ENCODE results near the gene CAMK2N2. TPM values are rescaled to one million over a fixed set of nuclear protein-coding genes. Genes with fewer than 3 reads are reported as not detected.
A peak's percentile ranks its signal among the peaks of the same experiment; 100 is the strongest.

CAMK2N2 gene
- total and polyA plus RNA-seq, 2 donors: 0.26 to 0.29 TPM

GRCh38 chr3:184259878-184260723 lies 1.3 kb downstream of the CAMK2N2 start:
- DNase-seq (ENCODE audit: extremely low spot score): no peak
- peak overlapping the region; percentile 26 for H3K4me3 ChIP-seq (ENCODE audit: low read depth, low read length)
- no peaks in the 10 kb centered on the region for H3K36me3 ChIP-seq (ENCODE audit: insufficient read depth)
- H3K4me1 ChIP-seq (ENCODE audit: insufficient read depth): no peaks in the 10 kb centered on the region
- no peak overlapping the region for H3K27ac ChIP-seq (ENCODE audit: low read depth)
- under 1% methylated on average over 91 of the region's 91 CpGs for WGBS

DNA sequence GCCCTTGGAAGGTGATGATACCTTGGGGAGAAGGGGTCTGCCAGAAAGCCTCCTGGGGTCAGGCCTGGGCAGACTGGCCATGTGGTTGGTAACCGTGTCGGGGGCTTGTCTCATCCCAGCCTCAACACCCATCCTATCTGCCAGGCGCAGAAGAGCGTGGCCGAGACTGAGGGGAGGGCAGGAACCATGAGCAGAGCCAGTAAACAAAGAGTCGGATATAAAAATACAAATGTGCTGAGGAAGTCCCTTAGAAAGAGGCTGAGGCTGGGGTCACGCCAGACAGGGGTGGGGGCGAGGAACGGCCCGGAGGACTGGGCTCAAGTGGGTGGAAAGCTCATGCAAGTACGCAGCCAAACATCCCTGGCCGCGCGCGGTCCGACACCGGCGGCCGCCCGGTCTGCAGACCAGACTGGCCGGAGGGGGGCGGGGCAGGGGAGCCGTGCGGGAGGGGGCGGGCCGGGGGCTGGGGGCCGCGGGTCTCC lies 1.9 kb downstream of the CAMK2N2 start:
- Histone ChIP-seq H3K4me1 (ENCODE audit: insufficient read depth) (no peaks in the 10 kb centered on the region), H3K27ac (ENCODE audit: low read depth) (no peak overlapping the region), H3K4me3 (ENCODE audit: low read depth, low read length) (peak overlapping the region; percentile 9), H3K36me3 (ENCODE audit: insufficient read depth) (no peaks in the 10 kb centered on the region)
- 11% methylated on average over 28 of the region's 28 CpGs for WGBS
- DNase-seq (ENCODE audit: extremely low spot score): no peak

DNA sequence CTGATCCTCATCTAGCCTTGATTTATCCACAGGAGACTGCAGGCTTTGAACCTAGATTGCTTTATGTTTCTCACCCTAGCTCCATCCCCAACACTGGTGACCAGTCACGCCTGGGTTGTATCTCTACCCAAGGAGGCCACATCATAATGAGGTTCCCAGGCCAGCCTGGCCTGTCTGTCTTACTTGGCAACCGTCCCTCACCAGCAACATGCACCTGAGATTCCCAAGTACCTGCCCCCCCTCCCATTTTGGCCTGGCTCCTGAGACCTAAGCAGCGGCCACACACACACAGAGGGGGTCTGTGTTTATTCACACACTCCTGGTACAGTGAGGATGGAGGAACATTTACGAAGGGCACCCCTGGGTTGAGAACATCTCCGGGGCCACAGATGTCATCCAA lies 2.4 kb downstream of the CAMK2N2 start:
- Histone ChIP-seq H3K36me3 (ENCODE audit: insufficient read depth) (no peaks in the 10 kb centered on the region), H3K4me3 (ENCODE audit: low read depth, low read length) (no peak overlapping the region), H3K4me1 (ENCODE audit: insufficient read depth) (no peaks in the 10 kb centered on the region), H3K27ac (ENCODE audit: low read depth) (no peak overlapping the region)
- no peak for DNase-seq (ENCODE audit: extremely low spot score)
- WGBS: 88% methylated on average over 5 of the region's 5 CpGs

DNA sequence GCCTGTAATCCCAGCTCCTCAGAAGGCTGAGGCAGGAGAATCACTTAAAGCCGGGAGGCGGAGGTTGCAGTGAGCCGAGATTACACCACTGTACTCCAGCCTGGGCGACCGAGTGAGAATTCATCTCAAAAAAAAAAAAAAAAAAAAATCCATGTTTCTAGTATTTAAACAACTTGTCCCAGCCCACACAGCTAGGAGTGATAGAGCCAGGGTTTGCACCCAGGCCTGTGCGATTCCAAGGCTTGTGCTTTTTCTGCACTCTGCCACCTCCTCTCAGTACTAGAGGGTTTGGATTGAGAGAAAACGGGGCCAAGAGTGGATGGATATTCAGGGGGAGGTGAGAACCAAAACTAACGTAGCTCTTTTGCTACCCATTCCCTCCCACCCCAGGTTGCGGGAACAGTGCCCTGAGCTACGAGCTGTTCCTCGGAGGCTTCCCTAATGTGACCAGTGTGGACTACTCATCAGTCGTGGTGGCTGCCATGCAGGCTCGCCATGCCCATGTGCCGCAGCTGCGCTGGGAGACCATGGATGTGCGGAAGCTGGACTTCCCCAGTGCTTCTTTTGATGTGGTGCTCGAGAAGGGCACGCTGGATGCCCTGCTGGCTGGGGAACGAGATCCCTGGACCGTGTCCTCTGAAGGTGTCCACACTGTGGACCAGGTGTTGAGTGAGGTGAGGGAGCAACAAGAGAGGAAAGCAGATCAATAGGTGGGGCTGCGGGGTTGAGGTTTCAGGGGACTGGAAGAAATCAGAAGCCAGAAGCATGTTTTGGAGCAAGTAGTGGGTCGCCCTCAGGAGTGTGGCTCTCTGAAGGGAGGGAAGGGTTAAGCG lies 4.1 kb downstream of the CAMK2N2 start:
- 90% methylated on average over 23 of the region's 23 CpGs for WGBS
- DNase-seq (ENCODE audit: extremely low spot score): no peak
- Histone ChIP-seq H3K4me1 (ENCODE audit: insufficient read depth) (no peaks in the 10 kb centered on the region), H3K27ac (ENCODE audit: low read depth) (no peak overlapping the region), H3K4me3 (ENCODE audit: low read depth, low read length) (no peak overlapping the region), H3K36me3 (ENCODE audit: insufficient read depth) (no peaks in the 10 kb centered on the region)

- H3K4me3 ChIP-seq (ENCODE audit: low read depth, low read length): no peak overlapping the region
- WGBS: 90% methylated on average over 3 of the region's 3 CpGs
- H3K36me3 ChIP-seq (ENCODE audit: insufficient read depth): no peaks in the 10 kb centered on the region
- H3K27ac ChIP-seq (ENCODE audit: low read depth): no peak overlapping the region
- no peaks in the 10 kb centered on the region for H3K4me1 ChIP-seq (ENCODE audit: insufficient read depth)
- no peak for DNase-seq (ENCODE audit: extremely low spot score)
Observed at GRCh38 chr3:184255291-184256039, 5.9 kb downstream of the CAMK2N2 start.

DNA sequence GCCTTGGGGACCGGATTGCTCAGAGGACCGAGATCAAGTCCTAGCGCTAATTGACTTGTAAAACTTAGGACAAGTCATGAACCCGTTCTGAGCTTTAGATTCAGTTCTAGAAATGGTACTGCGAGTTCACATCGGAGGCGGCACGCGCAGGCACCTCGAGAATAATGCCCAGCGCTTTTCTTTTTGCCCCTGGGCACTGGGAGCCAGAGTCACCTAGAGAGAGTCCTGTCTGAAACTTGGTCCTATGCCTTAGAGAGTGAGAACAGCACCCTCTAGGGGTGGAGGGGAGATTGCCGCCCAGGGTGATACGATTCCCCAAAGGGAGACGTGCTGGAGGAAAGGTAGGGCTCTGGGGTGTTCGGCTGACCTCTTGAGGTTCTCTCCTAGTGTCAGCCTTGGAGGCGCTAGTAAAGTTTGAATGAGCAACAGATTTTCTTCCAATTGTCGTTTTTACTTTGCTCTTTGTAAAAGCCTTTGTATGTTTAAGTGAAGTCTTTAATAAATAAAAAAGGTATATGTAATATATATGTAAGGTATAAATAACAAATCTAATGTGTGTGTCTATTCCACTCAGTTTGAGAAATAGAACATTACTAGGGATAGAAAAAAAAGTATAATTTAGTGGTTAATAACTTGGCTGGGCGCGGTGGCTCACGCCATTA lies 11.1 kb downstream of the CAMK2N2 start:
- 13% methylated on average over 20 of the region's 20 CpGs for WGBS

DNA sequence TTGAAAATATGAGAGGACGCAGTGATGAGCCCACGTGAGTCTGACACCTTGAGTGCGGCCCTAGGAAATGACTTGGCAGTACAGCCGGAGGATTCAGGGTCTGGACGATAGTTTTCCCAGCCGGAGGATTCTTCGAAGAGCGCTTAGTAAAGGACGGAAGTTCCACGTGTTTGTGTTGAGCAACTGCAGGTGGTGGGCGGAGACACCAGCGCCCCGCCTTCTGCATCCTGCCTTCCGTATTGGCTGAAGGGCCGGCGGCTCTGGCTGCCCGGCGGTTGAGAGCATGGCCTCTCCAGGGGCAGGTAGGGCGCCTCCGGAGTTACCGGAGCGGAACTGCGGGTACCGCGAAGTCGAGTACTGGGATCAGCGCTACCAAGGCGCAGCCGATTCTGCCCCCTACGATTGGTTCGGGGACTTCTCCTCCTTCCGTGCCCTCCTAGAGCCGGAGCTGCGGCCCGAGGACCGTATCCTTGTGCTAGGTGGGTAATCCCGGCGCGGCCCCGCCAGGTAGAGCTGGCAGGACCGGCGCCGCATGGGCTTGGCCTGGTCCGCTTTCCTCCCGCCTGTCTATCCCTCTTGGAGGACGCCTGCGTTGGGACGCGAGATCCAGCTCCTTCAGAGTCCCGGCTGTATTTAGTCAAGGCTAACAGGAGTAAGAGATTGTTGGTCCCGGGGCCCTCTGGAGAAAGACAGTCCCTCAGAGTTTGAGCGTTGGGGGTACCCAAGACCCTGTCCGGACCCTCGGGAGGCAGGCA lies 11.8 kb downstream of the CAMK2N2 start, which contains the start of gene EEF1AKMT4:
Gene EEF1AKMT4 (plus strand): TSS at position 261 of the 755 bp plus-strand sequence. CDS start 23 bp downstream, at position 284.
- Histone ChIP-seq H3K4me3 (ENCODE audit: low read depth, low read length) (peak within 1 kb of the TSS; percentile 86), H3K4me1 (ENCODE audit: insufficient read depth) (no peaks in the 10 kb centered on the region), H3K27ac (ENCODE audit: low read depth) (peak within 1 kb of the TSS; percentile 63), H3K36me3 (ENCODE audit: insufficient read depth) (peaks cover under 1% of the 10 kb centered on the region)
- under 1% methylated on average over 54 of the region's 54 CpGs for WGBS
- DNase-seq (ENCODE audit: extremely low spot score): peak; percentile 88

More for the DNA sequence above, 11.1 kb downstream of the CAMK2N2 start:
- peak; percentile 39 for DNase-seq (ENCODE audit: extremely low spot score)
- no peak overlapping the region for H3K27ac ChIP-seq (ENCODE audit: low read depth)
- no peaks in the 10 kb centered on the region for H3K4me1 ChIP-seq (ENCODE audit: insufficient read depth)
- peak overlapping the region; percentile 86 for H3K4me3 ChIP-seq (ENCODE audit: low read depth, low read length)
- H3K36me3 ChIP-seq (ENCODE audit: insufficient read depth): no peaks in the 10 kb centered on the region

DNA sequence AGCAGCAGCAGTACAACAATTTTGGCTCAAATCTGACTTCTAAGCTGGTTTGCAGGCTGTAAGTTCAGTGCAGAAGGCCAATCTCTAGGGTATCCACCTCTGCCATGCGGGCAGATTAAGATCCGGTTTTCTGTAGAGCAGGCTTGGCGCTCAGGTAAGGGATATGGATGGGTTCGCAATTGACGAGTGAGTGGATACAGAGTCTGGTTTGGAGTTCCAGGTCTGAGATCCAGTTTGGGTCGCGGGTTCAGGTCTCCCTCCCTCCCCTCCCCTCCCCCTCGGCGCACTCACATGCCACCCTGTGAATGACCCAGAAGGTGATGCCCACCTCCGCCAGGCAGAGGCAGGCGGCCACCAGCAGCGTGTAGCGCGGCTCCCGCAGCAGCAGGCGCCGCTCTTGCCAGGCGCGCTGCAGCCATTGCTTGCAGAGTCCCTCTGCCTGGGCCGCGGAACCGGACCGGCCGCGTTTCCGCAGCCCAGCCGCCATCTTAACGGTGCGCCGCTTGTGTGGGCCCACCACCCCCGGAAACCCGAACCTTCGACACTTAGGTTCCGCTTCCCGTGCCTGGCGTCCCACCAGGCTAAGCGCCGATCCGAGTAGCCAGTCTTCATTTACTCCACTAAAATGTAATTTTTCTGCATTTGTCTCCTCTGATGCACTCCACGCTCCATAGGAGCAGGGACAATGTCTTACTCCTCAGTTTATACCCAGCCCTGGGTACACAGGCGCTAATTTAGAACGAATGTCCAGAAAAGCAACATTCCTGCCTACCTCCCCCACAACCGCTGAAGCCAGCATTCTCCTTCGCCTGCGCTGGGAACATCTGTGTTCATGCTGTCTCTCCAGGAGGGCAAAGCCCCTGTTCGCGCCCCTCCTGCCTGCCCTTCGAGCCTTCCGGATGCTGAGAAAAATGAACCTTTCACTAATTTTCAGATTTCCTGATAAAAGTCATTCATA lies 12.6 kb downstream of the CAMK2N2 start, which contains the start of gene ALG3:
Gene ALG3 (minus strand): TSS at position 509 of the 958 bp plus-strand sequence. CDS start 22 bp downstream, at position 487.
- Histone ChIP-seq H3K27ac (ENCODE audit: low read depth) (peak within 1 kb of the TSS; percentile 63), H3K36me3 (ENCODE audit: insufficient read depth) (peaks cover 3% of the 10 kb centered on the region), H3K4me1 (ENCODE audit: insufficient read depth) (no peaks in the 10 kb centered on the region), H3K4me3 (ENCODE audit: low read depth, low read length) (peak within 1 kb of the TSS; percentile 86)
- peak; percentile 50 for DNase-seq (ENCODE audit: extremely low spot score)
- WGBS: under 1% methylated on average over 49 of the region's 49 CpGs

- no peak for DNase-seq (ENCODE audit: extremely low spot score)
- Histone ChIP-seq H3K27ac (ENCODE audit: low read depth) (no peak overlapping the region), H3K36me3 (ENCODE audit: insufficient read depth) (peaks cover 3% of the 10 kb centered on the region), H3K4me1 (ENCODE audit: insufficient read depth) (no peaks in the 10 kb centered on the region), H3K4me3 (ENCODE audit: low read depth, low read length) (no peak overlapping the region)
- 82% methylated on average over 5 of the region's 5 CpGs for WGBS
Observed at GRCh38 chr3:184242297-184242685, 19.1 kb downstream of the CAMK2N2 start.

GRCh38 chr3:184241447-184242296 lies 19.7 kb downstream of the CAMK2N2 start:
- Histone ChIP-seq H3K27ac (ENCODE audit: low read depth) (no peak overlapping the region), H3K36me3 (ENCODE audit: insufficient read depth) (peaks cover 3% of the 10 kb centered on the region), H3K4me3 (ENCODE audit: low read depth, low read length) (no peak overlapping the region), H3K4me1 (ENCODE audit: insufficient read depth) (no peaks in the 10 kb centered on the region)
- DNase-seq (ENCODE audit: extremely low spot score): no peak
- 20% methylated on average over 46 of the region's 46 CpGs for WGBS

- Histone ChIP-seq H3K27ac (ENCODE audit: low read depth) (no peak overlapping the region), H3K4me3 (ENCODE audit: low read depth, low read length) (no peak overlapping the region), H3K4me1 (ENCODE audit: insufficient read depth) (no peaks in the 10 kb centered on the region), H3K36me3 (ENCODE audit: insufficient read depth) (peaks cover 3% of the 10 kb centered on the region)
- no peak for DNase-seq (ENCODE audit: extremely low spot score)
- WGBS: 26% methylated on average over 17 of the region's 17 CpGs
Observed at GRCh38 chr3:184241141-184241446, 20.3 kb downstream of the CAMK2N2 start.

Measured in urinary bladder (tissue), 4 donors.